GM12801 (cell line): ENCODE results near the gene RAB31.

Experiments used
- CTCF ChIP-seq: IDR thresholded peaks from one replicate; pipeline ENCODE4 v1.5.1; 2011; ENCODE audit warnings: control low read depth; ENCODE audit not compliant: insufficient read length; ENCODE audit errors: extremely low read depth

Gene RAB31

GRCh38 chr18:9715978-9716774, 8.1 kb downstream of the RAB31 start:
- no peak for TF ChIP-seq CTCF

GRCh38 chr18:9716780-9717563, 8.9 kb downstream of the RAB31 start:
- TF ChIP-seq CTCF, result no peak

- TF ChIP-seq CTCF, result no peak
Observed at GRCh38 chr18:9719421-9719981, 11.4 kb downstream of the RAB31 start.

- no peak for TF ChIP-seq CTCF
Observed at GRCh38 chr18:9720327-9720726, 12.2 kb downstream of the RAB31 start.

- TF ChIP-seq CTCF, result no peak
Observed at GRCh38 chr18:9721893-9722550, 13.9 kb downstream of the RAB31 start.

GRCh38 chr18:9722691-9723090, 14.6 kb downstream of the RAB31 start:
- no peak for TF ChIP-seq CTCF
